GM18498 (cell line): ENCODE measurements around the gene DMTF1.
"Not testable (repeated sequence)": the region's sequence is repeated elsewhere in the genome, so short reads cannot be mapped to it uniquely, and the experiment has no call there.

Experiments
- ATAC-seq: cut with Tn5 transposase; IDR thresholded peaks from one replicate; pipeline ENCODE4 v1.9.1; 2021; ENCODE audit warnings: mild to moderate bottlenecking, moderate library complexity; ENCODE audit not compliant: unreplicated experiment

Gene DMTF1, protein sequence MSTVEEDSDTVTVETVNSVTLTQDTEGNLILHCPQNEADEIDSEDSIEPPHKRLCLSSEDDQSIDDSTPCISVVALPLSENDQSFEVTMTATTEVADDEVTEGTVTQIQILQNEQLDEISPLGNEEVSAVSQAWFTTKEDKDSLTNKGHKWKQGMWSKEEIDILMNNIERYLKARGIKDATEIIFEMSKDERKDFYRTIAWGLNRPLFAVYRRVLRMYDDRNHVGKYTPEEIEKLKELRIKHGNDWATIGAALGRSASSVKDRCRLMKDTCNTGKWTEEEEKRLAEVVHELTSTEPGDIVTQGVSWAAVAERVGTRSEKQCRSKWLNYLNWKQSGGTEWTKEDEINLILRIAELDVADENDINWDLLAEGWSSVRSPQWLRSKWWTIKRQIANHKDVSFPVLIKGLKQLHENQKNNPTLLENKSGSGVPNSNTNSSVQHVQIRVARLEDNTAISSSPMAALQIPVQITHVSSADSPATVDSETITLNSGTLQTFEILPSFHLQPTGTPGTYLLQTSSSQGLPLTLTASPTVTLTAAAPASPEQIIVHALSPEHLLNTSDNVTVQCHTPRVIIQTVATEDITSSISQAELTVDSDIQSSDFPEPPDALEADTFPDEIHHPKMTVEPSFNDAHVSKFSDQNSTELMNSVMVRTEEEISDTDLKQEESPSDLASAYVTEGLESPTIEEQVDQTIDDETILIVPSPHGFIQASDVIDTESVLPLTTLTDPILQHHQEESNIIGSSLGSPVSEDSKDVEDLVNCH

DNA sequence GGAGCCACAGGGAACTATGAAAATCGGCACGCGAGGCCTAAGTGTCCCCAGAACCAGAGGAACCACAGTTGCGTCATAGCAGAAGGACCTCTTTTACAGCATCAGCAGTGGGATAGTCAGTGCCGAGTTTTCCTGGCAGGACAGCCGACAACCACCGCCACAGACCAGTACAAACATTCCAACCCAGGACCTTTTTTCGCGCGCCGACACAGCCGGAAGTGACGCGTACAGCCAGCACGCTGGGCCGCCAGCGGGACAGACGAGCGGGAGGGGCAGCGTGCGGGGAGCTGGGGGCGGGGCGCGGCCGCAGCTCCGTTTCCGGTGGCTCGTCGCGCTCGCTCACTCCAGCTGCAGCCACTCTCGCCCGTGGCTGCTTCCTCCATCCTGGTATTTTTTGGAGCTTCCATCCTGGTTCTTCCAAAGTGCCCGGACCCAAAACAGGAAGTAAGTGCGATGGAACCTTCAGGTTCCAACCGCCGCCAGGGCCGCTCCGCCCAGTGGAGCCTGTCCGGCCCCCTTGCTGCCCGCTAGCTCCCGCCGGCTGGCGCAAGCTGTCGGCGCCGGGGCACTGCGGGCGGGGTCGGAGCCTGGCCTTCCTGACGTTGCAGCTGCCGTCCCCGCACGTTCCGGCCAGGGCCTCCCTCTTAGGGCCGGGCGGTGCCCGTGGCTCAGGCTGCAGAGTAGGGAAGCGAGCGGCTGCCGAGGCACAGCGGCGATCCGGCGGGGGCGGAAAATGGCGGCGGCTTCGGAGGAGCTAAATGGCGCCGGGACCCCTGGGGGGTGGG is at the start of gene DMTF1:
TSS of gene DMTF1 (plus strand) at position 342 of the 785 bp plus-strand sequence. CDS start 12,489 bp downstream, outside the sequence.
- ATAC-seq, result peak; percentile 90

DNA sequence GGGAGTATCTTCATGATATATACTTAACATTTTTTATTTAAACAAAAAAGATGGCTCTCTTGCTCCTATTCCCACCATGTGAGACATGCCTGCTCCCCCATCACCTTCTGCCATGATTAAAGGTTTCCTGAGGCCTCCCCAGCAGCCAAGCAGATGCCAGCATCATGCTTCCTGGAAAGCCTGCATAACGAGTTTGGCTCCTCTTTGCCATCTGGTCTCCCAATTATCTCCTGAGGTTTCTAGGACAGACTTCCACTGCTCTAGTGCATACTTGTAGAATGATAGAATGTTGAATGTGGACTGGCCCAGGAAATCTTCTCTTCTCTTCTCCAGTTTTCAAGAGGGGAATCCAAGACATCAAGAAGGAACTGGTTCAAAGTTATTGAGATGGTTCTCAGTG is 46.9 kb upstream of the DMTF1 start:
- no peak for ATAC-seq

DNA sequence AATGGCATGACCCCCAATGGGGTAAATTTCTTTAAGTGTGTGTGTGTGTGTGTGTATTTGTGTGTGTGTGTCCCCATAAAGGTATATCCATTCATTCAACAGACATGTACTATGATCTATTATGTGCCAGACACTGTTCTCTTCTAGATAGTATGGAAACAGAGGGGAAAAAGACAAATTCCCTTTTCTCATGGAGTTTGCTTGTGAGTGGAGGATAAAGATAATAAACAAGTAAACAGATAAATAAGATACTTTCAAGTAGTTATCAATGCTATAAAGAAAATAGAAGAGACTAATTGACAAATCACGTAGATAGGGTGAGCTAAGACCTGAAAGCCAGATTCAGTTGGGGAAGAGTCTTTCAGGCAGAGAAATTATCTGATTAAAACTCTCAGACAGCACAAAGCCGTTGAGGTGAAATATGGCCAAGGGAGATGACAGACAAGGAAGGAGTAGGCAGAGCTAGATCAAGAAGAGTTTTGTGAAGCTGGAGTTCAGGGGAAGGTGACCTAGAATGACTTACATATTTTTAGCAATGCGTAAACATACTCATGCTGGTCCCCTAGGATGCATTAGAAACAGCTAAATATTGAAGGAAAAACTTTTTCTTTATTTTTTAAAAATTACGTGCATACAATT is 45.2 kb upstream of the DMTF1 start:
- no peak for ATAC-seq

DNA sequence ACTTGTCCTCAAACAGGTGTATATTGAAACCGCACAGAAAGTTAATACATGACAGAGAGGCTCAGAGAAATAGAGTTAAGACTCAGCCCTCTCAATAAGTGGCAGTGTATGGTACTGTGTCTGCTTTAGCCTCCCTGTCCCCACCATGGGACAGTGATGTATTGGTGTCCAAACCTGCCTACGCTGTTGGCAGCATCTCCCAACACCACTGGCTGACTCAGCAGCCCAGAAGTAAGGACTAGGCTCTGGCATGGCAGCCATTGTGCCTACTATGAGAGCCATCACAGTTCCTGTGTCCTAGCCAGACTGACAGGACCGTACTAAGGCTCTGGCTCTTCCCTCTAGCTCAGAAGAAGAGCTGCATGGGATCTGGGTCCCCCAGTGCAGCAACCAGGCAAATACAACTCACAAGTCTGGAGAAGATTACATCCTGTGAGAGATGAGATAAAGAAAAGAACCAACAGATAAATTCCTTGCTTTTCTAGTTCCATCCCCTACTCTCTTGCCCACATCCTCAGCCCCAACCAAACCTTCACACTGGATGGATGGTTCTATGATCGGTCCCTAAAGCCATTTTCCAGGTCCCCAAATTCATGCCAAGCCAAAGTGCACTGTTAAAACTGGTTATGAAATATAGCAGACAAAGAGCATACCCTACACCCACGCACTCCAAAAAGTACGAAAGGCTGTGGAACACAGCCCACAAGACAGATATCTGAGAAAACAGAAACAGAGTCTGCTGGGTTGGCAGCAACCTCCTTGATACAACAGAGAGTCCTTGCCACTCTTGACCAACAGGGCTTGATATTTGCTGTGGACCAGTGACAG is 44.1 kb upstream of the DMTF1 start:
- ATAC-seq, result no peak

DNA sequence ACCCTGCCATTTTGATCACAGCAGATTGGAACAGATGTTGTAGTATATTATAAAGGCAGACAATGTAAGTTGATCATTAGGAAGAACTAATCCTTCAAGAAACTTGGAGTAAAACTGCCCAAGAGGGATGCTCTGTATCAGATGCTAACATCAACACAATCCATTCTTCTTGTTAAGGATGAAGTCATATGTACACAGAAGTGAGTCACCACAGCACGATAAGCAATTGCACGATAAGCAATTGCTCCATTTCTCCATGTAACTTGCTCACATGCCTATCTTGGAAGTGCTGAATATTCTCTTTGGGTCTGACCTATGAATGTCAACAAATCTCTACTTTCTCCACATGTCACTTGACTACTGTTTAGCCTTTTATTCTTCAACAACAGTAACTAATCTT is 41.5 kb upstream of the DMTF1 start:
- ATAC-seq, result no peak

DNA sequence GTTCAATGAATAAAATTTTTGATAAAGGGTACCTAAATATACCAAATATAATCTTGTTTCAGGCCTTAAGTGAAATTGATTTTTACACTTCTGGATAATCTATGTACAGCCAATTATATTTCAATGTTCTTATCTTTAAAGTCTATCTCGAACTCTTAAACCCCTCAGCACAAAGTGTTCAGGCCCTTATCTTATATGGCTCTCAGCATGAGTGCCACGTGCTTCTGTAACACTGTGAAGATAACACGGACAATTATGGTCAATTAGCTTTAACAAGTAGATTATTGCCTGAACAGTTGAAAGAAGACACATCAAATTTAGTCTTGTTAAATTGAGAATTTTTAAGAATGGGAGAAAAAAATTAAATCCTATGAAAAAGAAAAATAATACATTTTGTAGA is 40.4 kb upstream of the DMTF1 start:
- ATAC-seq, result no peak

DNA sequence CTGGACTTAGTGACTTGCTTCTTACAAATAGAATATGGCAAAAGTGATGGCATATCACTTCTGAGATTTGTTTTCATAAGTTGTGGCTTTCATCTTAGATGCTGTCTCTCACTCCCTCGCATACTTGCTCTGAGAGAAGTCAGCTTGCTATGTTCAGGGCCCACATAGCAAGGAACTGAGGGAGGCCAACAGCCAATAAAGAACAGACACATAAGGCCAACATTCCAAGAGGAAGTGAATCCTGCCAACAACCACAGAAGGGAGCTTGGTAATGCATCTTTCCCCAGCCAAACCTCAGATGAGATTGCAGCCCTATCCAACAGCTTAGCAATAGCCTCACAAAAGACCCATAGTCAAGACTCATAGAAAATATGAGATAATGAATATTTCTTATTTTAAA is 39.2 kb upstream of the DMTF1 start:
- no peak for ATAC-seq

DNA sequence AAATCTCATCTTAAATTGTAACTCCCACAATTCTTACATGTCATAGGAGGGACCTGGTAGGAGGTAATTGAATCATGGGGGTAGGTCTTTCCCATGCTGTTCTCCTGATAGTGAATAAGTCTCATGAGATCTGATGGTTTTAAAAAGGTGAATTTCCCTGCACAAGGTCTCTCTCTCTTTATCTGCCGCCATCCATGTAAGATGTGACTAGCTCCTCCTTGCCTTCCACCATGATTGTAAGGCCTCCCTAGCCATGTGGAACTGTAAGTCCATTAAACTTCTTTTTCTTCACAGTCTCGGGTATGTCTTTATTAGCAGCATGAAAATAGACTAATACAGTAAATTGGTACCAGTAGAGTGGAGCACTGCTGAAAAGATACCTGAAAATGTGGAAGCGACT is 38.3 kb upstream of the DMTF1 start:
- ATAC-seq, result not testable (repeated sequence)

DNA sequence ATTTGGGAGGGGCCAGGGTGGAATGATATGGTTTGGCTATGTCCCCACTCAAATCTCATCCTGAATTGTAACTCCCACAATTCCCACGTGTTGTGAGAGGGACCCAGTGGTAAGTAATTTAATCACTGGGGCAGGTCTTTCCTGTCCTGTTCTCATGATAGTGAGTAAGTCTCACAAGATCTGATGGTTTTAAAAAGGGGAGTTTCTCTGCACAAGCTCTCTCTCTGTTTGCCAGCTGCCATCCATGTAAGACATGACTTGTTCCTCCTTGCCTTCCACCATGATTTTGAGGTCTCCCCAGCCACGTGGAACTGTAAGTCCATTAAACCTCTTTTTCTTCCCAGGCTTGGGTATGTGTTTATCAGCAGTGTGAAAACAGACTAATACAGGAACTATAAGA is 36.5 kb upstream of the DMTF1 start:
- not testable (repeated sequence) for ATAC-seq

DNA sequence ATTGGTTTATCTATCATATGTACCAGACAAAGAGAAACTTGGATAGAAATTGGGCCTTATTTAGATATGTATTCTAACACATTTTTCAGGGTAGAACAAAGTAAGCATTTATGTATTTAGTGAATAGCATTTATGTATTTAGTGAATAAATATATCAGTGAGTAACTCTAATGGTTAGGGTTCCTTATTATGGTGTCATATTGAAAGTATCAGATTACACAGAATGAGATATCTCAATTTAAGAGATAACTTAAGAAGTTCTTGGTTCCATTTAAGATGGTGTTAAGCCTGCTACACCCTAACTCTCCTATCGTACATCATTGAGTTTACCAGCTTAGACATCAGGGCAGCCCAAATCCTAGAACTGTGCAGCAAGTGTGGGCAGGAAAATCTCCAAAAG is 35.9 kb upstream of the DMTF1 start:
- no peak for ATAC-seq

DNA sequence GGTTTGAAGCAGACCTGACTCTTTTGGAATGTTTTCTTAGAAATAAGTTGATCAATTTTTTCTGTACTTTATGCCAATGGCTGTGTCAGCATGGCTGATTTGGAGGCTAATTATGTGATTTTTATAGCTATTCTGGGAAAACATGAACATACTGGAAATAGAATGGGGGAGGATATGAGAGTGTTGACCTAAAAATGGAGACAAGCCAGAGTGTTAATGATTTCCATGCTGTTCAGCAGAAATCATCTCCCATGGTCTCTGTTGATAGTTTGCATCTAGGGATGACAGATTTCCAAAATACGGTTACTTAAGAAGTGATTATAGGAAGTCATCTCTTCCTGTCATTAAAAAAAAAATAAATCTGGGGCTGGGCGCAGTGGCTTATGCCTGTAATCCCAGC is 32.7 kb upstream of the DMTF1 start:
- no peak for ATAC-seq

DNA sequence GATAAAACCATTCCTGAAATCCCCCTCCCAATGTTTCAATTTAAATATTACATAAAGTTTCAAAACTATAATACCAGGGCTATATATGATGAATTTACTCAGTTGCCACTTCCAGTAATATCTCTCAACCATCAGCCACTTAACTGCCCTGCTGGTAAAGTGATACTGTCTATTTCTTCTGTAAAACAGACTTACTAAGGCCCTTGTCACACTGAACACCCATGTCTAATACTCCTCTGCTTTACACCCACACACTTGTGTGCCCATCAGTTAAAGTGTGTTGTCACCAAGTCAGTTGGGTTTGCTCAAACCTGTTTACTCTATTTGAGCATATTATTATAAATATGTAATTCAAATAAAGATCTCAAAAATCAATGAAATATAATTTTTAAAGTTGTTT is 29.1 kb upstream of the DMTF1 start:
- no peak for ATAC-seq

DNA sequence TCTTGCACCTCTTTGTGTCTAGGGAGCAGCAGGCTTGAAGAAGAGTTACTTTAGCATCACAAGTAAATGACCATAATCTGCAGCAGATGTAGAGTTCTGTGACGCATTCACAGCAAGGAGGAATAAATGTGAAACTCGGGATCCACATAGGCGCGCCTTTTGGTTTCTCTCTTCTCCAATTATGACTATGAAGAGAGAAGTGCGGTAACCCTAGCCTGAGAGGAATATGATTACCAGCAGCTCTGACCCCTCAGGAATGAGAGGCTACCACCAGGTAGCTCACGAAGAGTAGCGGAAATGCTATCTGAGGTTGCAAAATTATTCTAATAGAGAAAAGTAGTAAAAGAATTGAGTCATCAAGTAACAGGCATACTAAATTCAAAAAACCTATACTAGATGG is 25.2 kb upstream of the DMTF1 start:
- no peak for ATAC-seq

DNA sequence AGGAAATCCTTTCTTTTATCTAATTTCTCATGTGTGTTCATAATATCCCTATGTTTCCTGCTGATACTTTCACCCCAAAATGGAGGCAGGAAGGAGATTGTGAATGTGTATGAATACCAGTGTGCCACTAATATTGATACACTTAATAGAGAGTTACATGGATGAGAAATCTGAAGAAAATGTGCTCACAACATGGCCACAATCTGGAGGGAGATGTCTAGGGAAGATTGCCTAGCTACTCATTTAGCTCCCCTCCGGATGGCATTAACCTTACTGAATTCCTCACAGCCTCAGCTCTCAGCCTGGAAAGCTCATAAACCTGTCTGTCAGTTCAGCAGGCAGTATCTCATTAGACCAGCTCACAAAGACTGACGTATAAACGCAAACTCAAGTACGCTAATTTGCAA is 23.4 kb upstream of the DMTF1 start:
- ATAC-seq, result no peak

DNA sequence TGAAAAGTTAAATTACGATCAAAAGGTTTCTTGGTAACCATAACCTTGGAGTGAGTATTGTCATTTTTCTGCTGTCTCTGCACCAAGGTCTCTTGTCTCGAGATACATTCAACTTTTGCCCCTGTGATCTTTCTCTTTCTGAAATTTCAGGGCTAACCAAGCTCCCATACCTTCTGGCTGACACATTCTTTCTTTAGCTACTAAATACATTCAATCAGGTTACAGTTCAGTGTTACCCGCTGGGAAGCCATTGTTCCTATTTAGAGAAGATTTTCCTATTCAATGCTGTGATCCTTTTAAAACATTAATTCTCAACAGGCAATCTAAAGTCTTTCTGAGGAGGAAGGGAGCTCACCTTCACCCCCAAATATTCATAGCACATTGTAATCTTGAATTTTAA is 22.9 kb upstream of the DMTF1 start:
- no peak for ATAC-seq

DNA sequence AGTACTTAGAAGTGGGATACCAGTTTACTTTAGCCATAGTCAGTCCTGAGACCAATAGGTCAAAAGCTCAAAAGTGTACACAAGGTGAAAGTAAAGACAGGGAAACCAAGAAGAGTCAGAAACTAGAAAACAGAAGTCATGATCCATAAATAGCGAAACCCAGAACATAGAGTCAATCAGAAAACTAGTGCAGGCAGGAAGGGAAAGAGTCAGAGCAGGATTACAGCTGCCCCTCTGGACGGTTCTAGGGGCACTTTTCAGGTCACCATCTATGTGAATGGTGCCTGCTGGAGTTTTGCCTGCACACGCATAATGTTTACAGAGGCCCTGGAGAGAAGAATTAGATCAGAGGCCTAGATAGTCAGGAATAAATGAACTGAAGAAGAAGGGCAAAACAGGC is 22.4 kb upstream of the DMTF1 start:
- ATAC-seq, result peak; percentile 96

DNA sequence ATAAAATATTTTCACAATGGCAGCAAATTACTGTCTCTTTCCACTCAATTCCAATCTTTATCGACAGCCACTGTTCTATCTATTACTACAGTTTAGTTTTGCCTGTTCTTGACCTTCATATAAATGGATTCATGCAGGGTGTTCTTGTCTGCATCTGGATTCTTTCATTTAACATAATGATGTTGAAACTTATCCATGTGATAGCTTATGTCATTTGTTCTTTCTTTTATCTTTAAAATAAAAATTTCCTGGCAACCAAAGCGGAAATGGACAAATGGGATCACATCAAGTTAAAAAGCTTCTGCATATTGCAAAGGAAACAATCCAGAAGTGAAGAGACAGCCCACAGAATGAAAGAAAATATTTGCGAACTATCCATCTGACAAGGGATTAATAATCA is 20.5 kb upstream of the DMTF1 start:
- ATAC-seq, result no peak

DNA sequence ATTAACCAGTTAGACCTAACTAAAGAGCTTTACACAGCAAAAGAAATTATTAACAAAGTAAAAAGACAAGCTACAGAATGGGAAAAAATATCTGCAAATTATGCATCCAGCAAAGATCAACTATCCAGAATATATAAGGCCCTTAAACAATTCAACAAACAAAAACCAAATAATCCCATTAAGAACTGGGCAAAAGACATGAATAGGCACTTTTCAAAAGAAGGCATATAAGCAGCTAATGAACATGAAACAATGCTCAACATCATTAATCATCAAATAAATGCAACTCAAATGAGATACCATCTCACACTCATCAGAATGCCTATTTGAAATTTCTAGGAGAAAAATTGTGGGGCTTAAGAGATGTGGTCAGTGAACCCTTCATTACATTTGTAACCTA is 15.0 kb upstream of the DMTF1 start:
- ATAC-seq, result no peak

DNA sequence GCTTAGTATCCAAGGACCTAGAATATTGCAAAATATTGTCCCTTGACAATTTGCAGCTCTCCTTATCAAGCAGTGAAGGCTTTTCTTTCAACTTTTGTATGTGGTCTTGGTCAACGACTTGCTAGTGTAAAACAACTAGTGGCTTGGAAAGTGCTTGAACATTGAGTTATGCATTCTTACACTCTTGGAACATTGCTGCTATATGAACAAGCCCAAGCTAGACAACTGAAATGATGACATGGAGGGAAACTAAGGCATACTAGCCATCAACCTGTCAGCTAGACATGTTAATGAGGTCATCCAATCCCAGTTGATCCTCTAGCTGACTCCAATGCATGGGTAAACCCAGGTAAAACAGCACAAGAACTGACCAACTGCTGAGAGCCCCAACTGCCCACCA is 12.7 kb upstream of the DMTF1 start:
- ATAC-seq, result no peak

DNA sequence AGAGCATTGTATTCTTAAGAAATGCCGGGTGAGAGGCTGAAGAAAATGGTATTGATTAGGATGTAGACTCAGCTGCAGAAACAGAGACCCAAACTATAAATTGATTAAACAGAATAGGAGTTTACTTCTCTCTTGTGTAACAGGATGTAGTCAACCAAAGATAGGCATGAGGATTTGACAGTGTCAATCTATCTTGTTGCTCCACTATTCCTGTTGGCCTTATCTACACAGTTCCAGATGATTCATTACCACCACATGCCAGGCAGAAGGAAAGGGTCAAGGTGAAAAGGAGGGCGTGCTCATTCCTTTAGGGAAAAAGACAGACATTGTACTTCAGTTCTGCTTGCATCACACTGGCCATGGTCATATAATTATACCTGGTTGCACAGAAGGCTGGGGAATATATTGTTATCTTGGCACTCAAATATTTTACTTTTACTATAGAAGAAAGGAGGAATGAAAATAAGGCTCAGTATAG is 11.9 kb upstream of the DMTF1 start:
- no peak for ATAC-seq
